Colon (tissue), 2 donors: ENCODE results near the gene SMU1.

Experiments used
- FAIRE-seq: peaks from 2 replicates; lab custom pipeline; 2012; peaks lifted over from hg19 to GRCh38; lab: Jason Lieb, UNC
- donor health status: control.
- donor health status: control.

Gene SMU1

DNA sequence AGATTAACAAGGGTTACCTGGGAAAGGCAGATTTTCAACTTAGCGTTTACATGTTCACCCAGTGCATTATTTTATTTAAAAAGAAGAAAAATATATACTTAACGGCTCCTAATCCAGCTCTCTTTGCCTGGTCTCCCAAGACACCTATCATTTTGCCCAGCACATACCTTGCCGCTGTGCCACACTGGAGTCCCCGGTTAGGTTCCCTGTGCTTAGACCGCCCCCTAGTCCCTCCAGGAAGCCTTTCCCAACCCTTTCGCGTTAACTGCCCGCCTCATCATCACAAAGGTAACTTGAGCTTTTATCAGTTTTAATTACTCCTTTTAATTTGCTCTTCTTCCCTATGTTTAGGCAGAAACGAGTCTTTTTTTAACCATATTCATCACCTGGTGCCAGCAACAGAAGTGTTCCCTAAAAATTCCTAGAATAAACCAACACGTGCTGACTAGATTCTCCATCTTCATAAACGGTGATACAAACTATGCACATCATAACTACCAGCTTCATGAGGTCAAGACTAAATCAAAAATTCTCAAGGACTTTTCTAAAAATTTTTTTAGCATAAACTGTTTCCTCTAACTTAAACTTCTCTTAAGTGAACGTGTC lies 31.7 kb downstream of the SMU1 start:
- FAIRE-seq, result no peak

DNA sequence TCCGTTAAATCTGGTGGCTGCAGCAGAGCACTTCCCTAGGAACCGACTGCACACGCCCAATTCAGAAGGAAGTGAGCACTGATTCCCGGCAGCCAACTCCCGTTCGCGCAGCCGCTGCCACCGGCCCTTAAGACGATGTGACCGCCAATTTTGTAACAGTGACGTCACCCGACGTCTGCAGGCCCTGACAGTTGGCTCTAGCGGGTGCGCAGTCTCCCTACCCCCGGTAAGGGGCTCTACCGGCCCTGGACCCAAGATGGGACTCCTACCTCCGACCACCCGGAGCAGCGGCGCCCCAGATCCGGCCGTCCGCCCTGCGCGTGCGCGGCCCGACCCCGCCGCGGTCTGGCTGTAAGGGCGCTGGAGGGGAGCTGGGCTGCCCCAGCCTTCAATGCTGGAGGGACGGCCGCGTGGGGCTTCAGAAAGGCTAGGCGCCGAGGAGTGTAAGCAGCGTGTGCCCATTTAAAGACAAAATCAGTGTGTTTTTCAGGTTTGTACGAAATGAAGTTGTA lies 32.3 kb downstream of the SMU1 start:
- no peak for FAIRE-seq

DNA sequence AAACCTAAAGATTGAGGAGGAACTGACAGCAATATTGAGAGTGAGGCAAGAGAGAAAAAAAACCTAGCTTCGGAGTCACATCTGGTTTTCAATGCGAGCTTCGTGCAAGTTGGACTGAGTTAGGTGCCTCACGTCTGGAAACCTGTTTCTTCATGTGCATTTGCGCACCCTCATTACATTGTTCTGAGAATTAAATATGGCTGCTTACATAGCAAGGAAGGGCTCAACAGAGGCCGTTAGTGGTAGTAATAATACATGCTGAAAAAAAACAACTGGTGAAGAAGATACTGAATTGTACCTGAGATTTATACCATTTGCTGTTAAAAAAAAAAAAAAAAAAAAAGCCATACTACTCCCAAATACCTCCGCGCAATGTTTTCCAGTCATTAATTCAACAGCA lies 32.8 kb downstream of the SMU1 start:
- no peak for FAIRE-seq

DNA sequence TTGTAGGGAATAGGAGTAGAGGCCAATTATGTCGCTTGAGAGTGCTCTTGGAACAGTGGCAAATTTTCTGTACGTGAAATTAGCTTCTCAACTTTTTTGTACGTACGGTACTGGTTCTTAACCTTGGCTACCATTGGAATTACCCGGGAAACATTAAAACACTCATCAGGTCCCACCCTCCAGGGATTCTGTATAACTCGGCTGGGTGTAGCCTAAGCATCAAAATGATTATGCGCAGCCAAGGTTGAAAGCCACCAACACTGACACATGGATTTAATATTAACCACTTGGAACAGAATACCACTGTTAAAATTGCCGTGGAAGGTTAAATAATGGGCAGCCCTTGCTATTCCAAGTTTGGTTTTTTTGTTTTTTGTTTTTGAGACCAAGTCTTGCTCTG lies 34.0 kb downstream of the SMU1 start:
- no peak for FAIRE-seq

DNA sequence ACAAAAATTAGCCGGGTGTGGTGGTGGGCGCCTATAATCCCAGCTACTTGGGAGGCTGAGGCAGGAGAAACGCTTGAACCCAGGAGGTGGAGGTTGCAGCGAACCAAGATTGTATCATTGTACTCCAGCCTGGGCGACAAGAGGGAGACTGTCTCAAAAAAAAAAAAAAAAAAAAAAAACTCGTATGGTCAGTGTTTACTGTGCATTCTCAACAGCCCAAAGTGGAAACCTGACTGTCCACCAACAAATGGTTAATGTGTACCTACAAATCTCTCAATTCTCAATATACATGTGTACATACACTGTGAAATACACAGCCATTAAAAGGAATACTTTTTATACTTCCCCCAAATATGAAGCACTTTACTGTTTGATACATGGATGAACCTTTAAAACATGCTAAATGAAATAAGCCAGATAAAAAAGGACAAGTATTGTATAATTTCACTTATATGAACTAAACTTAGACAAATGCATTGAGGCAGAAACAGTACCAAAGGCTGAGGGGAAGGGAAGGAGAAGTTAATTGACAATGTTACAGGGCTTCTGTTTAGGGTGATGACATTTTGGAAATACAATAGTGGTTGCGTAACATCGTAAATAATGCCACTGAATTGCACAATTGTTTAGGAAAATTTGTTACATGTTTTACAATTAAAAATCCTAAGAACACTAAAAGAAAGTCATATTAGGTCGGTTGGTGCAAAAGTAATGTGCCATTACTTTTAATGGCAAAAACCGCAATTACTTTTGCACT lies 34.9 kb downstream of the SMU1 start:
- FAIRE-seq, result no peak

DNA sequence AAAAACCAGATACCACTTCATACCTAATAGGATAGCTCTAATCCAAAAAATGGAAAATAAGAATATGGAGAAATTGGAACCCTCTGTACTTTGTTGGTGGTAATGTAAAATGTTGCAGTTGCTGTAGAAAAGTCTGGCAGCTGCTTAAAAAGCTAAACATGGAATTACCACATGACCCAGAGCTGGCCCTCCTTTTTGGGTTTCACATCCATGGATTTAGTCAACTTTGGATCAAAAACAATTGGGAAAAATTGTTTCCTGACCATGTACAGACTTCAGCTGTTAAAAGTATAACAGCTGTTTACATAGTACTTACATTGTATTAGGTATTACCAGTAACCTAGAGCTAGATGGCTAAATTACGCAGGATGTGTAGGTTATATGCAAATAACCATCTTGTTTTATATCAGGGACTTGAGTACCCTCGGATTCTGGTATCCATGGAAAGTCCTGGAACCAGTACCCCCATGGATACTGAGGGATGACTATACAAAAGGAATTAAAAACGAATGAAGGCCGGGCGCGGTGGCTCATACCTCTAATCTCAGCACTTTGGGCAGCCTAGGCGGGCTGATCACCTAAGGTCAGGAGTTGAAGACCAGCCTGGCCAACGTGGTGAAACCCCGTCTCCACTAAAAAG lies 35.6 kb downstream of the SMU1 start:
- no peak for FAIRE-seq

DNA sequence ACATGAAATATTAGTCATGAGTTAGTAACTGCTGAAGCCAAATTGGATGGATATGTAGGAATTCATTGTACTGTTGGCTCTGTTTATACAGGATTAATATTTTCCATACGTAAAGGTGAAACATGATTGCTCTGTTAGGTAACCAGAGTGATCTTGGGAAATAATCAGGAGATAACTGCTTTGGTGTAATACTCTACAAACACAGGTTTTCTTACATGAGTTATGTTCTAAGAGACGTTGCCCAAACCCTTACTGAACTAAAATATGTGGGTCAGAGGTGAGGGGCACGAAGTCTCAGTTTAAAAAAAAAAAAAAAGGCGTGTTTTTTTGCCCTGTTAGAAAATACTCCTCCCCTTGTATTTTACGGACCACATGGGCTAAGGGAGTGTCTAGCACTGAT lies 43.6 kb downstream of the SMU1 start:
- FAIRE-seq, result no peak

DNA sequence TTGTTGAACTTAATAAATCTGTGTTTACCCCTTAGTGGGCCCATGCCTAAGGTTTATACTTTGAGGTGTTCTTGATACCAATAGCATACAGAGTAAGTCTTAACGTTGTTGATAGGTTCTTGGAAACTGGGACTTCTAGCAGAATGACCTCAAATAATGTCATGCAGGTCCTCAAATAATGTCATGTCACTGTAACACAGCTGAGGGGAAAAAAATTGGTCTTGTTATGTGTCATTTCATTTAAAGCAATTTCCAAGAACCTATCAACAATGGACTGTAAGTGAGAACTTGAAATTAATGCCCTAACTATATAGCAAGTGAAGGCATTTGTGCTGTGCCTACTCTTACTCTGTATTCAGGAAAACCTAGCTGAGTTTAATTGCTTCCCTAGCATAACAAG lies 44.2 kb downstream of the SMU1 start:
- FAIRE-seq, result no peak

DNA sequence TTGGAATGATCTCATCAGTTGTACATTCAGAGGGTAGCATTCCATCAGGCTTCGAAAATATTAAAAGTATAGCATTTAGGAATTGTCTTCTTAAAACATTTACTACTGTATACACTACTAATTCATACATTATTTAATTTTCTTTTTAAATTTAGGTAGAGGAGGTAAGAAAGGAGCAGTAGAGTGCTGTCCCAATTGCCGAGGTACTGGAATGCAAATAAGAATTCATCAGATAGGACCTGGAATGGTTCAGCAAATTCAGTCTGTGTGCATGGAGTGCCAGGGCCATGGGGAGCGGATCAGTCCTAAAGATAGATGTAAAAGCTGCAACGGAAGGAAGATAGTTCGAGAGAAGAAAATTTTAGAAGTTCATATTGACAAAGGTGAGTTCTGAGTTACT lies 46.2 kb downstream of the SMU1 start:
- FAIRE-seq, result no peak

DNA sequence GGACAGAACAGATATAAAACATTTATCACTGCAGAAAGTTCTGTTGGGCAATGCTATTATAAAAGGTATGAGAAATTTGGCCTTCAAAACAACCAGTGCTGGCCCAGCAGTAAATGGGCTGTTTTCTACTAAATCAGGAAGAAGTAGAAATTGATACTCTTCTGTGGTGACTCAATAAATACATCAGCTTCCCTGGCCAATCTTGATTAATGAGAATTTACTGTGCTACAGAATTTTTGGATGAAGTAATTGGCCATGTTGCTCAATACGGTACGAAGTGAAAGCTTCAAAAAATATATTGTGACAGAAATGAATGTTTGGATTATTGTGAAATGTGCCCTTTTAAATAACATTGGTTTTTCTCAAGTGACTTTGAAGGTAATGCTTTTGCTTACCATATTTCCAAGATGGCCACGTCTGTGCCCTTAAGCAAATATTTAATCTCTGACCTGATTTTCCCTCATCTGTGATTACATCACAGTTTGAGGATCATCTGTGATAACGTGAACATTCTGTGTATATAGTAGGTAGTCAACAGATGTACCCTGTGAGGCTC lies 47.2 kb downstream of the SMU1 start:
- no peak for FAIRE-seq

DNA sequence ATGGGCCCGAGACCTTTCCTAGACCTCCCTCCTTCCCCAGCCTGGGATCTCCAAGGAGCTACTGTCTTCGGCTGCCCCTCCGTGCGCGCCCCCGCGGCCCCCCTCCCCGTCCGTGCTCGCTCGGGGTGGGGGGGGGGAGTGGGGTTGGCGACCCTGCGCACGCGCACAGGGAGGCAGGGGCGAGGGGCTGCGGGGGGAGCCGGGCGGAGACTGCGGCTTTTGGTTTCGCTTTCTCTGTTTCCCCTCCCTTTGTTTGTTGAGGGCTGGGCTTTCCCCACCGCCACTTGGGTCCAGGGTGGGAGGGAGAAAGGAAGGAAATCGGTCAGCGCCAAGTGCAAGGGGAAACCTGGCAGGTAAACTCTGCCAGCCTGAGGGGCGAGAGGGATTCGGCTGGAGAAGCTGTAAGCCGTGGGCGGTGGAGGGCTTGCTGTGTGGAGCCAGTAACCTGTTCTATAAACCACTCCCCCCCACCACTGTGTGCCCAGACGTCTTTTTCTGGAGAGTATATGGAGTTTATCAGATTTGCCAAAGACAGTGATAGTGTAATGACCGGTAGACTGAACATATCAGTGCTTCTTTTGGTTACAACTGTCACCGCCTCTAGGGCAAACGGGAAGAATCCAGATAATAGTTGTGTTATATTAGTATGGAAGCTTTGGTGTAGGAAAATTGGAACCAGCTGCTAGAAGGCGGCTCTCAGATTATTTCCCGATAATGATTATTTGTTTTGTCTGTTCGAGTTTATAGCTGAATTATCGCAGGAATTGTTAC lies 50.7 kb downstream of the SMU1 start:
- FAIRE-seq, result no peak

DNA sequence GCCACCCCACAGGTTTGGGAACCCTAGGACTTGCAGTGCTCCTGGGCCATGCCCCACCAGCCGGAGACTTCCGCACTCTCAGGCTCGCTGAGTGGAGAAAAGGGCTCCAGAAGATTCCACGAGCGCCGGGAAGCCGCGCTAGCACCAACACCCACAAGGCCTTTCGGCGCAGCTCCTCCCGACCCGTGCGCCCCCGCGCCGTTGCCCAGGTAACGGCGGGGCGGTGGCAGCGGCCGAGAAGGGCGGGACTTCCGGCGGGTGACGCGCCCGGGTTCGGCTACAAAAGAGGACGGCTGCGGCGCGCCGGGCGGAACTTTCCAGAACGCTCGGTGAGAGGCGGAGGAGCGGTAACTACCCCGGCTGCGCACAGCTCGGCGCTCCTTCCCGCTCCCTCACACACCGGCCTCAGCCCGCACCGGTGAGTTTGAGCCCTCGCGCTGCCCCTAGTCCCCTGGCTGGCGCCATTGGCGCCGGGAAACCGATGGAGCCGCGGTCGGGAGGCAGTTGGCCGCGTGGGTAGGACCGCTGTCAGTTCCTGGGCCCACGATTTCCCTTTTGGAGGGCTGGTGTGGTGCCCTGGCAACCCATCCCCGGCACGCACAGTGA lies 51.4 kb downstream of the SMU1 start, which contains the start of gene DNAJA1:
DNAJA1 (plus strand) TSS at position 308 of the 606 bp plus-strand sequence. CDS start 1,212 bp downstream, outside the sequence.
- FAIRE-seq, result no peak

DNA sequence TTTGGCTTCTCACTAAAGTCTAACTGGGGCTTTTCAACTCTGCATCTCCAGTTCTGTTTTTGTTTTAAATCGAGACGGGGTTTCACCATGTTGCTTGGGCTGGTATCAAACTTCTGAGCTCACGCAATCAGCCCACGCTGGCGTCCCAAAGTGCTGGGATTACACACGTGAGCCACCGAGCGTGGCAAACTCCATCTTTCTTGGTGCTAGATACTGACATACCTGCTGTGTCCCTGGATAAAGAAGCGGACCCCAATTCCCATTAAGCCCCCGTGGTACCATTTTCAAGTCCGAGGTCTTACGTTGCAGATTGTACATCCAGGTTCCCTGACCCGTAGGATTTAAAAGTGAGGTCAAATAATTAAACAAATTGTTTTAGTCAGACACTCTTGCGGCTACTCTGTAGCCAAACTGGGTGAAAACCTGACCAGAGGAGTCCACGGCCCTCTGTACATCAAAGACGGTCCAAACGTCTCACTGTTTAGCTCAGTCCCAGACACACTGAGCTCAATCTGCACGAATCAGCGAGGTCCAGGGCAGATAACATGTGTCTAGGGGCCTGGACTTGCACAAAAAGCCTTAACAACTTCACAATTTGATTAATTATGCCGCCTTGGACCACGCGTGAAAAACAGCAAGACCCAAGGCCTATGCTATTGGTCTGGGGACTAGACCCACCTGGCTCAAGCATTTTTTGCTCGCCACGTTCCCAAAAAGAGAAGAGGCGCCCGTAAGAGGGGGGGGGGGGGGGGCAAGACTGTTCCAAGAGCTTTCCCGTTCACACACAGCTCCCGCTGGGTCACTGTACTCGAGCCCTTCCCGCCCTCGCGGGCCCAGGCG lies 52.1 kb downstream of the SMU1 start:
- no peak for FAIRE-seq

DNA sequence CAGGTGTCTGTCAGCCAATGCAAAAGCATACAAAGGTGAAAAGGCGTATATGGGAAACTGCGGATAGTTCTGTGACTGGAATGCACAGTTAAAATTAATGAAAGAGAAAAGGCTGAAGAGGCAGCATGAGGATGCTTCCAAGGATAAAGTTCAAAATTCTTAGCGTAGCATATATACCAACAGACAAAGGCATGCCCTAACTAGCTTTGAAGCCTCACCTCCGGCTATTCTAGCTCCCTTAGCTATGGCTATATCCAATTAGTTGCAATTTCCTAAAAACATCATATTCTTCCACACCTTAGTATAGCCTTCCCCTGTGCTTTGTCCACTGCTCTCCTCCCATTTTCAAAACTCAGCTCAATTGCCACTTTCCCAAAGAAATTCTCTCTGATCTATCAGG lies 52.8 kb downstream of the SMU1 start:
- FAIRE-seq, result no peak

DNA sequence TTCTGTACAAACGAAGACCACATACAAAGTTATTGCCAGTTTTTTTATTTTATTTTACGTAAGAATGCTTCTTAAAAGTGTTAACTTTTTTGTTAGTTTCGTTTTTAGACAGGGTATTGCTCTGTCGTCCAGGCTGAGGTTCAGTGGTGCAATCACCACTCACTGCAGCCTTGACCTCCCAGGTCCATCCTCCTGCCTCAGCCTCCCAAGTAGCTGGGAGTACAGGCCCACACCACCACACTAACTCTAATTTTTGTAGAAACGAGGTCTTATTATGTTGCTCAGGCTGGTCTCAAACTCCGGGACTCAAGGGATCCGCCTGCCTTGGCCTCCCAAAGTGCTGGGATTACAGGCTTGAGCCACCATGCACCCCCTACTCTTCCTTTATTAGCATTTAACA lies 53.7 kb downstream of the SMU1 start:
- no peak for FAIRE-seq

DNA sequence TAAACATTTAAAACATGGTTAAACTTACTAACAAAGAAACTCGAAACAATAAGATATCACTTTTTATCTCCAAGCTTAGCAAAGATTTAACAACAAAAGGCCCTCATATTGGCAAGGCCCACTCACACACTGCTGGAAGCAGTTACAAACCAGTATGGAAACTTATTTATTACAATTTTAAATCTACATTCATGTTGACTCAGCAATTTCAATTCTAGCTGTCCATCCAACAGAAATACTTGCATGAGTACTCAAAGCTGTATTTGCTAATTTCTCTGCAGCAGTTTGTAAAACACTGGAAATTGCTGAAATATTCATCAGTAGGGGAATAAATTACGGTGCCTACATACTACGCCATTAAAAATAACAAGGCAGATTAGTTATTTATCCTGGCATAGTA lies 54.2 kb downstream of the SMU1 start:
- no peak for FAIRE-seq

DNA sequence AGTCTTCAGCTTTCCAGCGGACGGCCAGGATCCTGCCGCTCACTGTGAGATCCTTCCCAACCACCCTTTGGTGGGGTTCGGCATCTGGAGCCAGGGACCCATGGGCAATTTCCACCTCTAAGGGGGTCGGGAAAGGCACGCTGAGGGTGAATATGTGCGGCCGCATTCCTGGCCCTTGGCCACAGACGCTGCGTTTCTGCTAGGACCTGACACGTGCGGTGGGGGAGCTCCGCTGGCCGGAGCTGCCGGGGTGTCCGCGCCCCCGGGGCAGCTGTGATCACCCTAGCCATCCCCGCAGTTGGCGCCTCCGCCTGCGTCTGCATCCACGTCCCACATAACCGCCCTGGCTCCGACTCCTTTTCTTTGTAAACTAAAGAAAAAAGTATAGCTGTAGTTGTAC lies 56.7 kb downstream of the SMU1 start:
- FAIRE-seq, result no peak

DNA sequence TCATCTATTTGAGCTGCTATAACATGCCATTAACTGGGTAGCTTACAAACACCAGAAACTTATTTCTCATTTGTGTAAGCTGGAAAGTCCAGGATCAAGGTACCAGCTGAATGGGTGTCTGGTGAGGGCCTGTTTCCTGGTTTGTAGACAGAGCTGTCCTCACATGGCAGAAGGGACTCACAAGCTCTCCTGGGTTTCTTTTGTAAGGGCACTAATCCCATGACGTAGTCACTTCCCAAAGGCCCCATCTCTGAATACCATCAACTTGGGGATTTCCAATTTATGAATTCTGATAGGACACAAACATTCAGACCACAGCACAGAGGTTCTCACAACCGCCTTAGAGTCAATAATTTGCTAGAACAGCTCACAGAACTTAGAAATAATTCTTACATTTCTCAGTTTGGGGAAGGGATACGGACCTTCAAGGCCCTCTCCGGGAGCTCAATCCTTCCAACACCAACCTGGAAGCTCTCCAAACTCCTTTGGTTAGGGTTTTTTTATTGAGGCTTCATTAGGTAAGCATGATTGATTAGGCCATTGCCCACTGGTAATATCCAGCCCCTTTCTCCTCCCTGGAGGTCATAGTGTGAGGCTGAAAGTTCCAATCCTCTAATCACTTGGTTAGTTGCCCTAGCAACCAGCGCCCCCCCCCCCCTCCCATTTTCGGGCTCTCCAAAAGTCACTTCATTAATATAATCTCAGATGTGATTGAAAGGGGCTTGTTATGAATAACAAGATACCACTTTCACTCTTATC lies 59.0 kb downstream of the SMU1 start:
- no peak for FAIRE-seq

DNA sequence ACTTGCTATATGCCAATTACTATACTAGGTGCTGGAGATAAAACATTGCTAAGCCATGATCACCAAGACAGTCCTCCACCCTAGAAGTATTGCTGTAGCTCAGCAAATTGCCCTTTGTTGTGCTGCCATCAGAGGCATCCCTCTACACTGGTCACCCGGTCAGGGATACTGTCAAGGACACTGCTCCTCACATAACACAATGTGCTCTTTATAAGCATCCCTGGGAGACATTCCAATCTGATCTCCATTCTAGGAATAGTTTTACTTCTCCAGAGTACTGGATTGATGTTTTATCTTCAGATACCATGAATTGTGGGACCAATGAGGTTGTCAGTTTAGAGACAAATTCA lies 61.8 kb downstream of the SMU1 start:
- FAIRE-seq, result no peak

DNA sequence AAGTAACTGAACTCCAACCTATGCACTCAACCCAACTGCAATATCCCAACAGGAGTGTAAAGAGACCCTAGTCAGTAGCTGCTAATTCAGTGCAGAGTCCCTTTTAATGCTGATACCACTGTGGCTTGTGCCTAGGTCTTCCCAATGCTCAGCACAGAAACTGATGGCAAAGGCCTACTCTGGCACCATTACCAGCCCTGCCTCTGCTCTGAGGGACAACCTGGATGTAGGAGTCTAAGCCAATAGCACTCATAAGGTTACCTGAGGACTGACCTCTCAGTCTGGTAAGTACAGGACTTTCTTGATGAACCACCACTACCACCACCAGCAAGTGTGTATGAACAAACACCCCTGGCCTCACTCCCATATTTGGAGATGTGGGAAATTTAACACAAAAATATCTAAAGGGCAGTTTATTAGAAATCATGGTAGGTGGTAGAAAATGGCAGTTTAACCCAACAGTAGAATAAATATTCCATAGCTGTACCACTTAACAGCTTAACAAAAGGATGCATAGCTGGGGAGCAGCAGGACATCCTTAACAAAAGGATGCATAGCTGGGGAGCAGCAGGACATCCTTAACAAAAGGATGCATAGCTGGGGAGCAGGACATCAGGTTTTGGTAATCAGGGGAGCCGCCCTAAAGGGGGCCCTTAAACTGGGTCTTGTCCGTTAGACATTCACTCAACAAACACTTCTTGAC lies 62.4 kb downstream of the SMU1 start:
- FAIRE-seq, result no peak
